Measurements from ENCODE around the gene PKD2L1. TPM values are rescaled to one million over a fixed set of nuclear protein-coding genes. Genes with fewer than 3 reads are reported as not detected.

Gene PKD2L1
- total and polyA plus RNA-seq, 9 of the 15 experiments (the other 6 are each of a cell fraction or from before 2014, with no cell fraction given) = not detected

GRCh38 chr10:100339236-100339635 is 9.2 kb upstream of the PKD2L1 start:
- Histone ChIP-seq H3K4me1 (replicated peaks in 1 of 2; ENCODE audit: control insufficient read depth in 2 of 2, insufficient read depth in 2 of 2, low read length in 2 of 2) (peaks cover 0 to 14% of the 10 kb centered on the region in 2 experiments; a peak in 3 of 5 replicates), H3K4me3 (no peak overlapping the region), H4K20me1 (replicated peaks; ENCODE audit: control insufficient read depth, insufficient read depth, low read length) (no peaks in the 10 kb centered on the region), H3K9me1 (ENCODE audit: control insufficient read depth, insufficient read depth, low read length) (no peaks in the 10 kb centered on the region), H3K9me3 (replicated peaks; ENCODE audit: control insufficient read depth, insufficient read depth, low read depth, low read length) (no peaks in the 10 kb centered on the region), H2AFZ (ENCODE audit: low read depth, low read length) (peak overlapping the region; percentile 71), H3K27me3 (ENCODE audit: control insufficient read depth in 2 of 2, insufficient read depth in 2 of 2, low read length in 2 of 2) (peaks cover 0 to 3% of the 10 kb centered on the region in 2 experiments; a peak in 2 of 5 replicates), H3K79me2 (ENCODE audit: control insufficient read depth, insufficient read depth, low read length) (no peaks in the 10 kb centered on the region), H3K4me2 (ENCODE audit: insufficient read depth, low read length) (no peak overlapping the region), H3K9ac (ENCODE audit: insufficient read depth in 1 of 2, low read depth in 2 of 2, low read length in 2 of 2) (peak overlapping the region in 1 of 2 experiments; percentile 52; a peak in 2 of 4 replicates), H3K27ac (ENCODE audit: extremely low read depth, low read depth, low read length) (no peak overlapping the region), H3K36me3 (ENCODE audit: control insufficient read depth, insufficient read depth, low read length) (no peaks in the 10 kb centered on the region)
- no peak for DNase-seq (ENCODE audit: extremely low read depth in 1 of 4, low spot score in 3 of 4)
- POLR2A ChIA-PET = no interaction called here
- intact Hi-C loops (cut with micrococcal nuclease) (no loop called here), in situ Hi-C loops (cut with MboI) (loop anchor here (25.0 kb wide), 1 partner anchor 548 kb away; no protein-coding TSS in a partner anchor)
- FAIRE-seq = no peak
- ATAC-seq = no peak
- 34% methylated on average over 5 of the region's 5 CpGs for WGBS (ENCODE audit: insufficient coverage, low coverage, missing lambda C conversion rate)
- no TSS peak for BruUV-seq (replicated peaks)
- CTCF ChIA-PET (ENCODE audit: low intra/inter-chr PET ratio) = interaction anchor here (1.3 to 6.2 kb wide), 2 partner anchors 94 to 540 kb away, joined by 3 to 89 read pairs; no protein-coding TSS in a partner anchor
- no peak for TF ChIP-seq HOXB6 (CRISPR knock-in tag; IDR thresholded peaks at IDR 0.05; ENCODE audit: borderline replicate concordance)
- TF ChIP-seq RNF219 (CRISPR knock-in tag; IDR thresholded peaks at IDR 0.05) = no peak
- no peak for TF ChIP-seq JUN (IDR thresholded peaks at IDR 0.05; ENCODE audit: borderline replicate concordance, low read depth, low read length)
- no peak for TF ChIP-seq JUN (CRISPR knock-in tag; IDR thresholded peaks at IDR 0.05; ENCODE audit: borderline replicate concordance)
- TF ChIP-seq ATF3 (IDR thresholded peaks at IDR 0.05) = no peak
- no peak for TF ChIP-seq ATF3 (CRISPR knock-in tag; conservative IDR thresholded peaks at IDR 0.05)
- TF ChIP-seq TEAD2 (tag; IDR thresholded peaks at IDR 0.05) = no peak
- no peak for TF ChIP-seq SUPT5H (IDR thresholded peaks at IDR 0.05)
- no peak for TF ChIP-seq TSHZ1 (CRISPR knock-in tag; IDR thresholded peaks at IDR 0.05)
- TF ChIP-seq E2F5 (CRISPR knock-in tag; IDR thresholded peaks at IDR 0.05) = no peak
- TF ChIP-seq ZEB2 (IDR thresholded peaks at IDR 0.05) = no peak
- no peak for TF ChIP-seq FOS (IDR thresholded peaks at IDR 0.05; ENCODE audit: extremely low read depth, insufficient read length)
- no peak for TF ChIP-seq MTA3 (IDR thresholded peaks at IDR 0.05; ENCODE audit: borderline replicate concordance)
- TF ChIP-seq ZNF717 (CRISPR knock-in tag; IDR thresholded peaks at IDR 0.05) = no peak
